Brain microvascular endothelial cell (primary cell): ENCODE data around the gene DEGS2.

Source experiments
- DNase-seq: peaks from one replicate; pipeline ENCODE4 v3.0.0-alpha.2; 2020
- H3K27ac ChIP-seq: fragments of 250-450 bp; sonication (Bioruptor Pico); 2 replicates; pipeline ENCODE4 v1.5.1; 2020; ENCODE audit warnings: mild to moderate bottlenecking, moderate library complexity
- H3K27me3 ChIP-seq: fragments of 250-450 bp; sonication (Bioruptor Pico); replicated peaks from 2 replicates; pipeline ENCODE4 v1.5.1; 2020; ENCODE audit warnings: mild to moderate bottlenecking
- H3K36me3 ChIP-seq: fragments of 250-450 bp; sonication (Bioruptor Pico); replicated peaks from 2 replicates; pipeline ENCODE4 v1.5.1; 2020; ENCODE audit warnings: mild to moderate bottlenecking
- H3K4me3 ChIP-seq: 2 replicates; pipeline ENCODE4 v1.5.1; 2011; ENCODE audit warnings: low read depth, mild to moderate bottlenecking, control low read depth, low read length, moderate library complexity
- in situ Hi-C: cut with HindIII; loops from 2 replicates; pipeline ENCODE4 v1.10.0; 2017; ENCODE audit warnings: low sequenced_read_pairs, low pct_ligation_motif_present
- TF ChIP-seq, protein P1 (sequence below): IDR thresholded peaks from 2 replicates; pipeline ENCODE4 v1.5.1; 2011; ENCODE audit warnings: low read depth, mild to moderate bottlenecking, moderate library complexity, low read length, control low read depth, inconsistent platforms; ENCODE audit errors: missing control alignments

Gene DEGS2

DNA sequence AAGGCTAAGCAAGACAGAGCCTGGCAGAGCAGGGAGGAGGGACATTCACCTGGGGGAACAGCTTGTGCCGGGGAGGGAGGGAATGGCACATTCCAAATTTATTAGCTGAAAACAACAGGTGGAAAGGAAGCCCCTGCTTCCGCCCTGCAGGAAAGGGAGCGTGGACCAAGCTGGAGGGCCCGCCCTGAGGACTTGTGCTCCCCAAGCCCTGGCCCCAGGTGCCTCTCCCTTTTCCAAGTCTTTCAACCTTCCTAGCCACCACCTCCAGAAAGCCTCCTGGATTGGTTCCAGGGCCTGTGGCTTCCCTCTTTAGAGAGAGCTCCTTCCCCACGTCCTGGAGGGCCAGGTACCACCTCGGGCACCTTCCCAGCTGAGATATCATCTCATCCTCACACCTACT, 2.7 kb downstream of the DEGS2 start:
- Histone ChIP-seq H3K36me3 (no peaks in the 10 kb centered on the region), H3K4me3 (no peak overlapping the region), H3K27ac (no peak overlapping the region), H3K27me3 (peaks cover 29% of the 10 kb centered on the region)
- TF ChIP-seq, protein P1, sequence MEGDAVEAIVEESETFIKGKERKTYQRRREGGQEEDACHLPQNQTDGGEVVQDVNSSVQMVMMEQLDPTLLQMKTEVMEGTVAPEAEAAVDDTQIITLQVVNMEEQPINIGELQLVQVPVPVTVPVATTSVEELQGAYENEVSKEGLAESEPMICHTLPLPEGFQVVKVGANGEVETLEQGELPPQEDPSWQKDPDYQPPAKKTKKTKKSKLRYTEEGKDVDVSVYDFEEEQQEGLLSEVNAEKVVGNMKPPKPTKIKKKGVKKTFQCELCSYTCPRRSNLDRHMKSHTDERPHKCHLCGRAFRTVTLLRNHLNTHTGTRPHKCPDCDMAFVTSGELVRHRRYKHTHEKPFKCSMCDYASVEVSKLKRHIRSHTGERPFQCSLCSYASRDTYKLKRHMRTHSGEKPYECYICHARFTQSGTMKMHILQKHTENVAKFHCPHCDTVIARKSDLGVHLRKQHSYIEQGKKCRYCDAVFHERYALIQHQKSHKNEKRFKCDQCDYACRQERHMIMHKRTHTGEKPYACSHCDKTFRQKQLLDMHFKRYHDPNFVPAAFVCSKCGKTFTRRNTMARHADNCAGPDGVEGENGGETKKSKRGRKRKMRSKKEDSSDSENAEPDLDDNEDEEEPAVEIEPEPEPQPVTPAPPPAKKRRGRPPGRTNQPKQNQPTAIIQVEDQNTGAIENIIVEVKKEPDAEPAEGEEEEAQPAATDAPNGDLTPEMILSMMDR, result no peak
- in situ Hi-C loops, result no loop called here
- no peak for DNase-seq

DNA sequence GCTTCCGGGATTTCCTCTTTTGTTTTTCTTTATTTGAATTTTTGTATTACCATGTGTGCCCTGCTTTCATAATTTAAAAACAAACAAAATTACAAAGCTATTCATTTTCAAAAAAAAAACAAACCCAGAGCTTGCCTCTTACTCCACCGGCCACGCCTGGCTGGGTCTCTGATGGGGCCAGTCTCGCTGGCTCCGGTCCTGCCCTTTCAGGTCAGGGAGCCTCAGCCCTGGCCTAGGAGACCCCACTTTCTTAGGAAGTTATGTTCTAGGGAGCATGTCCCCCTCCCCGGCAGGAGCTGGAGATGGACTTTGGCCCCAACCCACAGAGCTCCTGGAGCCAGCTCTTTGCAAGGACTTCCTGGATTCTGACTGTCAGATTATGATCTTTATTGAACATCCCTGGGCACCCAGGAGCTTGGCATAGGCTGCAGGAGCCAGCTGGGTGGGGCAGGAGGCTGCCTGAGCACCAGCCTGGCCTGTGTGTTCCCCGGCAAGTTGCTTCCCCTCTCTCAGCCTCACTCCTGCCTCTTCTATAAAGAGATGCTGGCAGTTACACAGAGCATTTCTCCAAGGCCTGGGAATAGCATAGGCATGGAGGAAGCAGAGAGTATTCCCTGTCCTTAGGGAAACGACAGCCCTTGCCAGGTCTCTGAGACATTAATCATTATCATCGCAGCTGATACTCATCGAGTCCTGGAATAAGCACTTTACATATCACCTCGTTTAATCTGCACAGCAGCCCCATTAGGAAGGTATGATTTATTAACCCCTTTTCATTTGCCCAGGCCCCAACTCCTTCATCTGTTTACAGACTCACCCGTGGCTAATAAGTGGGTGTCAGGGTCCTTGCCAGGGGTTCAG, 3.5 kb downstream of the DEGS2 start:
- Histone ChIP-seq H3K27me3 (peaks cover 27% of the 10 kb centered on the region), H3K27ac (no peak overlapping the region), H3K4me3 (no peak overlapping the region), H3K36me3 (no peaks in the 10 kb centered on the region)
- TF ChIP-seq, protein P1, result no peak
- DNase-seq, result no peak
- in situ Hi-C loops, result no loop called here

DNA sequence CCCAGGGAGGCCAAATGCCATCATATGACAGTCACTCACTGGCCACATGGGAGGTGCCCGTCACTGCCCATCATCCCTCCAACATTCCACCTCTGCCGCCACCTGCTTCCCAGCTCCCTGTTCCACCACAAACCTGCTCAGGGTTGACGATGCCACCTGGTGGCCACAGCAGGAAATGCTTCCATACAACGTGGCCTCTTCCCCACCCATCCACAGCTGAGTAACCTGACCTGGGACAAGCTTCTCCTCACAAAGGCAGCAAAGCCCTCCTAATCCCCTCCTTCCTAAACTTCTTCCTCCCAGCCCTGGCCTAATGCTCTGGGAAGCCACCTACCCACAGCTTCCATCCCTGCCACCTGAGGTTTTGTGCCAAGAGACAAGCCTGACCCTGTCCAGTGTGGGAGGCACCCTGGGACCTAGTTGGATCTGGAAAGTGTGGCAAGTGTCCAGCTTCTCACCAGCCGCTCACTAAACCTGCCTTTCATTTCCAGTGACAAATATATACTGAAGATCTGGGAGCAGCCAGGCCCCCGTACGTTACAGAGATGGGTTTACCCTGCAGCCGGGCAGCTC, 4.3 kb downstream of the DEGS2 start:
- Histone ChIP-seq H3K27me3 (peaks cover 20% of the 10 kb centered on the region), H3K36me3 (no peaks in the 10 kb centered on the region), H3K27ac (no peak overlapping the region), H3K4me3 (no peak overlapping the region)
- in situ Hi-C loops, result no loop called here
- no peak for DNase-seq
- TF ChIP-seq, protein P1, result peak; percentile 76

DNA sequence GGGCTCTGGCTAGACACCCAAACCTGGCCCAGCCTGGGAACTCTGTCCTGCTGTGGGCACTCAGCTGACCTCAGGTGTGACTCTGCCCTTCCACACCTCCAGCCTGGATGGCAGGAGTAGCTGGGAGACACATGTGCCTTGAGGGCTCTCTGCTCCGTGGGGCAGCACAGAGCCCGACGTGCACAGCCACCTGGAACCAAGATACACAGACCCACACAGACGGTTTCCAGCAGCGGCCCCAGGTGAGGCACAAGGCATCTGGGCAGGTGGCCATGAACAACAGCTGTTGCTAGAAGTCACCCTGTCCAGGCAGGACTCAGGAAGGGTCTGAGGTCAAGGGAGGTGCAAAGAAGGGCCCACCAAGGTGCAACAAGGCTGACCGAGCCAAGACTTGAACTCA, 5.9 kb downstream of the DEGS2 start:
- no peak for DNase-seq
- in situ Hi-C loops, result no loop called here
- Histone ChIP-seq H3K4me3 (no peak overlapping the region), H3K27ac (no peak overlapping the region), H3K36me3 (no peaks in the 10 kb centered on the region), H3K27me3 (peaks cover 5% of the 10 kb centered on the region)
- TF ChIP-seq, protein P1, result no peak

DNA sequence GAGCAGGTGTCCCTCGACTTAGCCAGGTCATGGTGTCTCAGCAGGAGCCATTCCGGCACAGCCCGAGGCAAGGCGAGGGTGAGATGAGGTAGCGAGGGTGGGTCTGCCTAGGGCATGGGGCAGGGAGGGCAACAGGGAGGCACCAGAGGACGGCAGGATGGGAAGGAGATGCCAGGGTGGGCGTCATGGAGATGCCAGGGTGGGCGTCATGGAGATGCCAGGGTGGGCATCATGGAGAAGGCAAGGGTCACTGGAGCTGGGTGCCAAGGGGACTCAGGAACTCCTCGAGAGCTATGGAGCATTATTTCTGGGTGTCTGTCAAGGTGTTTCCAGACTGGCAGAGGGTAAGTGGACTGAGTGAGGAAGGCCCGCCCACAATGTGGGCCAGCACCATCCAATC, 7.4 kb downstream of the DEGS2 start:
- no peaks in the 10 kb centered on the region for H3K36me3 ChIP-seq
- TF ChIP-seq, protein P1, result no peak
- H3K4me3 ChIP-seq, result no peak overlapping the region
- peaks cover 1% of the 10 kb centered on the region for H3K27me3 ChIP-seq
- in situ Hi-C loops, result no loop called here
- no peak for DNase-seq
- no peak overlapping the region for H3K27ac ChIP-seq
